ENCODE data around the gene MAPK7. TPM values are rescaled to one million over a fixed set of nuclear protein-coding genes. Genes with fewer than 3 reads are reported as not detected.

MAPK7 gene
- total RNA-seq, 4 donors from 2014 or later, result 15.3 to 112 (median 48.3) TPM

GRCh38 chr17:19417611-19418010 is 39.3 kb downstream of the MAPK7 start:
- Histone ChIP-seq H3K4me3 (no peak overlapping the region), H3K9me3 (no peaks in the 10 kb centered on the region), H3K27me3 (no peaks in the 10 kb centered on the region), H3K27ac (peak overlapping the region in 3 of 4 donors; percentile 18 to 70 (median 42)), H3K4me1 (peaks cover 0 to 3% (median 0%) of the 10 kb centered on the region in 4 donors), H3K36me3 (no peaks in the 10 kb centered on the region)
- 35 to 40% methylated on average over 2 to 3 of the region's 3 CpGs for WGBS, 2 donors (ENCODE audit: low coverage in 1 of 2)
- intact Hi-C loops (cut with DNase I; ENCODE audit: low total_unique reads) (no loop called here), in situ Hi-C loops (cut with MboI; ENCODE audit: low pct_ligation_motif_present in 1 of 4, low pct_unique_long_range_greater_than_20kb in 1 of 4, low sequenced_read_pairs in 3 of 4) (no loop called here)
- TF ChIP-seq POLR2A (IDR thresholded peaks at IDR 0.05) (no peak), POLR2AphosphoS5 (IDR thresholded peaks at IDR 0.05) (no peak), EP300 (IDR thresholded peaks at IDR 0.05; ENCODE audit: low read depth) (no peak), CTCF (IDR thresholded peaks at IDR 0.05) (no peak)
- no peak for DNase-seq

GRCh38 chr17:19418251-19418992 is 40.1 kb downstream of the MAPK7 start:
- intact Hi-C loops (cut with DNase I; ENCODE audit: low total_unique reads), result no loop called here
- WGBS, 2 donors (ENCODE audit: low coverage in 1 of 2), result 57 to 60% methylated on average over 1 to 7 of the region's 7 CpGs
- no peak for DNase-seq

GRCh38 chr17:19421219-19421618 is 42.9 kb downstream of the MAPK7 start:
- H3K27ac ChIP-seq, result no peak overlapping the region
- intact Hi-C loops (cut with DNase I; ENCODE audit: low total_unique reads) (no loop called here), in situ Hi-C loops (cut with MboI; ENCODE audit: low pct_ligation_motif_present in 1 of 4, low pct_unique_long_range_greater_than_20kb in 1 of 4, low sequenced_read_pairs in 3 of 4) (no loop called here)
- no peaks in the 10 kb centered on the region for H3K36me3 ChIP-seq
- WGBS, 2 donors (ENCODE audit: low coverage in 1 of 2), result 63 to 66% methylated on average over 4 of the region's 4 CpGs
- H3K4me3 ChIP-seq, result no peak overlapping the region
- DNase-seq, result no peak
- H3K27me3 ChIP-seq, result no peaks in the 10 kb centered on the region
- TF ChIP-seq POLR2AphosphoS5 (IDR thresholded peaks at IDR 0.05) (no peak), EP300 (IDR thresholded peaks at IDR 0.05; ENCODE audit: low read depth) (no peak), POLR2A (IDR thresholded peaks at IDR 0.05) (no peak), CTCF (IDR thresholded peaks at IDR 0.05) (no peak)
- peaks cover 4 to 25% (median 20%) of the 10 kb centered on the region in 4 donors for H3K4me1 ChIP-seq
- H3K9me3 ChIP-seq, result no peaks in the 10 kb centered on the region

More at GRCh38 chr17:19418251-19418992, 40.1 kb downstream of the MAPK7 start:
- Histone ChIP-seq H3K27me3 (no peaks in the 10 kb centered on the region), H3K36me3 (no peaks in the 10 kb centered on the region), H3K9me3 (no peaks in the 10 kb centered on the region), H3K4me1 (peaks cover 0 to 3% (median 0%) of the 10 kb centered on the region in 4 donors), H3K4me3 (no peak overlapping the region), H3K27ac (peak overlapping the region; percentile 18 to 70 (median 37))
- in situ Hi-C loops (cut with MboI; ENCODE audit: low pct_ligation_motif_present in 1 of 4, low pct_unique_long_range_greater_than_20kb in 1 of 4, low sequenced_read_pairs in 3 of 4), result no loop called here
- TF ChIP-seq EP300 (IDR thresholded peaks at IDR 0.05; ENCODE audit: low read depth) (no peak), POLR2A (IDR thresholded peaks at IDR 0.05) (no peak), POLR2AphosphoS5 (IDR thresholded peaks at IDR 0.05) (peak in 1 of 3 donors; percentile 26), CTCF (IDR thresholded peaks at IDR 0.05) (no peak)

GRCh38 chr17:19421926-19422325 is 43.6 kb downstream of the MAPK7 start:
- 88 to 90% methylated on average over 2 to 6 of the region's 6 CpGs for WGBS, 2 donors (ENCODE audit: low coverage in 1 of 2)
- intact Hi-C loops (cut with DNase I; ENCODE audit: low total_unique reads), result no loop called here
- Histone ChIP-seq H3K36me3 (no peaks in the 10 kb centered on the region), H3K27ac (no peak overlapping the region), H3K27me3 (no peaks in the 10 kb centered on the region), H3K4me3 (no peak overlapping the region), H3K4me1 (peaks cover 6 to 29% (median 22%) of the 10 kb centered on the region in 4 donors), H3K9me3 (no peaks in the 10 kb centered on the region)
- in situ Hi-C loops (cut with MboI; ENCODE audit: low pct_ligation_motif_present in 1 of 4, low pct_unique_long_range_greater_than_20kb in 1 of 4, low sequenced_read_pairs in 3 of 4), result no loop called here
- DNase-seq, result no peak
- TF ChIP-seq EP300 (IDR thresholded peaks at IDR 0.05; ENCODE audit: low read depth) (no peak), POLR2A (IDR thresholded peaks at IDR 0.05) (no peak), POLR2AphosphoS5 (IDR thresholded peaks at IDR 0.05) (no peak), CTCF (IDR thresholded peaks at IDR 0.05) (no peak)

Measured in transverse colon (tissue), 4 donors.